ENCODE measurements around the gene TLK2.
"Not testable (repeated sequence)": the region's sequence is repeated elsewhere in the genome, so short reads cannot be mapped to it uniquely, and the experiment has no call there.

TLK2 gene

GRCh38 chr17:62605588-62605987, 127.0 kb downstream of the TLK2 start:
- DNase-seq = no peak

DNA sequence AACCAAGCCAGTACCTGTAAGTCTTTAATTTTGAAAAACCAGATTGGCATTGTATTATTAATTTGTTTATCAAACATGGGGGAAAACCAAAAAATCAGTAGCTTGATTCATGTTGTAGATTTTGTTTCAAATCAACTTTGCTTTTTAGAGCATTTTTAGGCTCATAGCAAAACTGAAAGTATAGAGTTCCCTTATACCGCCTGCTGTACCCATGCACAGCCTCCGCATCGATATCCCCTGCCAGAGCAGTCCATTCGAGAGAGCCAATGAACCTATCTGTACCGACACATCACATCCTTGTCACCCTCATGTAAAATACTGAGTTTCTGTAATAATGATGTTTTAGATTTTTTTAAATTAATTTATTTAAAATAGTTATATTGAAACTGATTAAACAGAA, 132.7 kb downstream of the TLK2 start:
- DNase-seq = no peak

DNA sequence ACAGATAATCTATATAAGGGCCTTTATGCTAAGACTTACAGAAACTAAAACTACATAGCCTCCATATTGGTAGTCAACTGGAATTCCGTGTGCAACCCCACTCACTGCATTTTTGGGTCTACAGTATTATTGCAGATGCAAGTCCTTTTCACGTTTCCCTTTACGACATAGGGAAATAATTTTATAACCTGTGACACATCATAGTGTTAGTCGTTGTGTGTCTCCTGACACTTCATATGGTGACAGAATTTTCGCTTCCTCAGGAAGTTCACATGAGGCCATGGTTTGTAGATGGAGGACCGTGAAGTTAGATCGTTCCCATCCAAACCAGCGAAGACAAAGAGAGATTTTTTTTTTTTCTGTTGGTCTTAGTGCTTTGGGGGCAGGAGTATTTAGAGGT, 133.1 kb downstream of the TLK2 start:
- DNase-seq = no peak

DNA sequence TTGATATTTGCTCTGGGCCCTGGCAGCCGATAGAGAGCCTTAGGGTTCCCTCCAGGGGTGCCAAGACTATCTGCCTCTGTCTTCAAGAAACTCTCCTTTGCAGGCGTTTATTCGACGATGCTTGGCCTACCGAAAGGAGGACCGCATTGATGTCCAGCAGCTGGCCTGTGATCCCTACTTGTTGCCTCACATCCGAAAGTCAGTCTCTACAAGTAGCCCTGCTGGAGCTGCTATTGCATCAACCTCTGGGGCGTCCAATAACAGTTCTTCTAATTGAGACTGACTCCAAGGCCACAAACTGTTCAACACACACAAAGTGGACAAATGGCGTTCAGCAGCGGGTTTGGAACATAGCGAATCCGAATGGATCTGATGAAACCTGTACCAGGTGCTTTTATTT, 133.7 kb downstream of the TLK2 start:
- not testable (repeated sequence) for DNase-seq

DNA sequence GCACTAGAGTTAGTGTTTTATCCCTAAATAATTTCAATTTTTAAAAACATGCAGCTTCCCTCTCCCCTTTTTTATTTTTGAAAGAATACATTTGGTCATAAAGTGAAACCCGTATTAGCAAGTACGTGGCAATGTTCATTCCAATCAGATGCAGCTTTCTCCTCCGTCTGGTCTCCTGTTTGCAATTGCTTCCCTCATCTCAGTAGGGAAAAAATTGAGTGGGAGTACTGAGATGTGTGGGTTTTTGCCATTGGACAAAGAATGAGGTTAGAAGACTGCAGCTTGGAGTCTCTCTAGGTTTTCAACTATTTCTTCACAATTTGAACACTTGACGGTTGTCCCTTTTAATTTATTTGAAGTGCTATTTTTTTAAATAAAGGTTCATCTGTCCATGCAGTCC, 134.5 kb downstream of the TLK2 start:
- not testable (repeated sequence) for DNase-seq

DNA sequence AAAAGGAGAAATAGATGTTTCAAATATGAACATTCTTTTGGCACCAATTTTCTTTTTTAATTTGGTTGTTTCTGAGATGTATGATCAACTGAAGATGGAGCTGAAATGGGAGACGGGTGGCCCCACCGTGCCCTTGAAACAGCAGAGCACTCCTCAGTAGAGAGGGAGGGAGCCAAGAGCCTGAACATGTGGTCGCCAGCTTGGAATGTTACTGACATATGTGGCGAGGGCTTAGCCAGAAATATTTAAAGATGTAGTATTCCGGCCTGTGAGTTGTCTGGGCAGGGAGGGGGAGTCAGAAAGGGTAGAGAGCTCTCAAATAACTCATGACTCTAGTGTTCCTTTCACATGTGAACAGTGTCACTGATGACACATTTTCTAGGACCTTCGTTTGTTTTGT, 135.5 kb downstream of the TLK2 start:
- no peak for DNase-seq

DNA sequence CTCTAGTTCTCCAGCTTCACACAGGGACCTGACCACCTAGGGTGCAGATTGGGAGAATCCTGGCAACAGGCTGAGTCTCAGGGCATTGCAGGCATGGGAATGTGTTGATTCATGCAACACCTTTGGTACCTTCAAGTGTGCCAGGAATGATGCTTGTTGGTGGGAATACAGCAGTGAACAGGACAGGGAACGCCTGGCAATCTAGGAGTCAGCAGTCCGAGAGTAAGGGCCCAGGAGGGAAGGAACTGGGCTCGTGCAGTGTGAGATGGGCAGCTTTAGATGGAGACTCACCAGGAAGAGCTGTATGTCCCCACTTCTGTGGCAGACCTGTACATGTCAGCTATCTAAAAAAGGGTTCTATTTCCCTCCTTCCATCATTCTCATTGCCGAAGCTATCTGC, 136.9 kb downstream of the TLK2 start:
- no peak for DNase-seq

- DNase-seq = no peak
Observed at GRCh38 chr17:62616993-62617893, 138.6 kb downstream of the TLK2 start.

DNA sequence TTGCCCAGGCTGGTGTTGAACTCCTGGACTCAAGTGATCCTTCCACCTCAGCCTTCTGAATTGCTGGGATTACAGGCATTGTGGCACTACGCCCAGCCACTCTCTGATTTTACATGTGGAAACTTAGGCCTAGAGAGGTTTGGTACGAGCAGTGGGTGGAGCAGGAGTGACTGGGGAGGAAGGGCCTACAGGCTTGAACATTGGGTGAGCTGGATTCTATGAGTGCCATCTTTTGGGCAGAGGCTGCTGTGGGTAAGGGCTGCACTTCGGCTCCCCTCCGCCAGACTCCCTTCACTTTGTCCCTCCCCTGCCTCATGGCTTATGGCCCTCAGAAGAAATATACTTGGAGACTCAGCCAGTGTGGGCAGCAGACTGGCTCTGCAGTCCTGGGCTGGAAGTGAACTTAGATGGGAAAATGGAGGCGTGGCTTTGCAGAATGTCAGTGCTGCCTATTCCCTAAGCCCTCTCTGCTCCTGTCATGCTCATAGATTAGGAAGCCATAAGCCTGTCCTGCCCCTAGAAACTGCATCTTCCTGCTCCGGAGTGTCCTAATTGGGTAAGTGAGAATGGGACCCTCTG, 139.4 kb downstream of the TLK2 start:
- no peak for DNase-seq

- DNase-seq = no peak
Observed at GRCh38 chr17:62618647-62619416, 140.2 kb downstream of the TLK2 start.

DNA sequence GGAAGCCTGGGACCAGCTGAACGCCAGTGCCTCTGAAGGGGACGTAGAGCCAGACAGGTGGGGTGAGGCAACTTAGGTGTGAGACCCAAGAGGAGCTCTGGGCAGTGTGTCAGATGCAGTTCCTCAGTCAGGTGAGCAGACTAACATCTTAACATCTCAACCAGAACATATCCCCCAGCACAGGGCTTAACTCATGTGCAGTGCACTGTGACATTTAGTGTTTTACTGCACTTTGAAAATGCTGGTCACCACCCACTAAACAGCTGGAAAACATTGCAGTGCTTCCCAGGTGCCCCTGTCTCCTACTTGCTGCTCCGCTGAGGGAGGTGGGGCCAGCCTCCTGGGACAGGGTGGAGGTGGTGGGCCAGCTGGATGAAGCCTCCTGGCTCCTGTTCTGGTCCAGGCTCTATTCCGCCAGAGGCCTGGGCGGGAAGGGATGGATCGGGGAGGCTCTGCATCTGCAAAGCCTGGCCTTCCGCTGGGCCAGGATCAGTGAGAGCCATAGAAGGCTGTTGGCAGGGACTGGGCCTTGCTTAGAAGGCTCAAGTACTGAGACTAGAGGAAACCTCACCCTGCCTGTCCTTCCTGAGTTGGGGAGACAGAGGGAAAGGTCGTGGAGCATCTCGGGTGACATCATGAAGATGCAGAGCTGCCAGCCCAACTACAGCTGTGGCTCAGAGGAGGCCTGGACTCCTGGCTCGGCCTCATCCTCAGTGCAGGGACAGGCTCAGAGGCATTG, 141.0 kb downstream of the TLK2 start:
- DNase-seq = no peak

DNA sequence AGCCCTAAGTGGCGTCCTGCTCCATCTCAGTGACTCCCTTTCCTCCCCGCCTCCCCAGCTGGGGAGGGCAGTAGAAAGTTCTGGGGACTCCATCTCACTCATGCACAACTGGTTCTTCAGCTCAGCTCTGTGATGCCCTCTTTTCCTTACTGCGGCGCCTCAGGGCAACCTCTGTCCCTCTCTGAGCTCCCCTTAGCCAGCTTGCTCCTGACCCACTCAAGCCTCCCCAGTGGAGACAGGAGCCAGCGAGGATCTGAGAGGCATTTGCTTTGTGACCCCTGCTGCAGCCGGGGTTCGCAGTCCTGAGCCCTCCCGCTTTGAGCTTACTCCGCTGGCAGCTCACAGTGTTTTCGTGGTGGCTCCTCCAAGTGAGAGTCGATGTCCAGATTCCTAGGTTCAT, 142.6 kb downstream of the TLK2 start:
- DNase-seq = no peak

DNA sequence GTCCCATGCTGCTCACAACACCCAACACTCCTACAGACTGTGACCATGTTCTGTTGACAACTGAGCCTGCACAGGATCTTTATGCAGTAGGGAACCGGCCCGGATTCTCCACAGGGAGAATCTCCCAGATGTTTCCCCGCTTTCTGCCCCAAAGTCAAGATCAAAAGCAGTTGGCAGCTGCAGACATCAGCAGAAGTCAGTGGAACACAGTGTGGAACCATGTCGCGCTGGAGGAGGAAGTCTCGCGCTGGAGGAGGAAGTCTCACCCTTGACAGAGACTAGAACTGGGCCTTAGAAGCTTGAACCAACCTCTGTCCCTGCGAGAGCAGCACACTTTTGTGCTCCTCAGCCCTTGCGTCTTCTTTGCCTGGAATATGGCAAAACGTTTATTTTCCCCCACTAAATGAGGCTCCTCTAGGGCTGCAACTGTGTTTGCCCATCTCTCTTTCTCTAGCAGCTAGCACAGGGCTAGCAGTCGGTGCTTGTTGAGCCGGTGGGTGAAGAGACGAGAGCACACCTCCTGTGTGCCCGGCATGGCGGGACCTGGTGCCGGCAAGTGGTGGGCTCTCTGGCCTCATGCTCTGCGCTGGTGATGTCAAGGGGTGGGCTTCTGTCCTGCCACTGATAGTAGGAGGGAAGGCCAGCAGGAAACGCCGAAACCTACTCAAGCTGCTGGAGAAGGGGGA, 146.7 kb downstream of the TLK2 start:
- DNase-seq = no peak

- DNase-seq = no peak
Observed at GRCh38 chr17:62625870-62626200, 147.2 kb downstream of the TLK2 start.

DNA sequence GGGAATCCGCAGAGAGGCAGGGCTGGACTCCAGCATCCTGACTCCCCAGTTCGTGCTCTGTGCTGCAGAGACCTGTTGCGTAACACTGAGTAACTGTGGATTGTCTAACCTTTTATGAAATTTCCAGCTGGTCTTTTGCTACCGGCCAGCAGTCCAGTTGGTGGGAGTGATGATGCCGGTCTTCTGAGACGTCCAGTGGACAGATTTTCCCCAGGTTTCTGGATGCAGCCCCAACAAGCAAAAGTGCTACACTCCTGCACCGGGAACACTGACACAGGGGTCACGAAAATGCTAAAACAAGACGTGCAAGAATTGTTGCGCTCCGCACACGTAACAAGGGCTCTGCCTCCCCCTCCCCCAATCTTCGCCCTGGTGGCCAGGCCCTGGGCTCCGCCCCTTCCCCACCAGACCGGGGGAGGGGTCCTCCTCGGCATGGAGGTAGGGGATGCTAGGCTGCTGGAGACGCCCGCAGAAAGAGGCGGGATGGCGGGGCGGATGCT, 148.1 kb downstream of the TLK2 start:
- DNase-seq = no peak

GRCh38 chr17:62627219-62627903, 148.7 kb downstream of the TLK2 start, which contains the start of gene MRC2:
Gene MRC2 (plus strand): TSS chr17:62627670. CDS start chr17:62627803, 133 bp downstream.
- DNase-seq = no peak

- no peak for DNase-seq
Observed at GRCh38 chr17:62627904-62628633, 149.4 kb downstream of the TLK2 start.

DNA sequence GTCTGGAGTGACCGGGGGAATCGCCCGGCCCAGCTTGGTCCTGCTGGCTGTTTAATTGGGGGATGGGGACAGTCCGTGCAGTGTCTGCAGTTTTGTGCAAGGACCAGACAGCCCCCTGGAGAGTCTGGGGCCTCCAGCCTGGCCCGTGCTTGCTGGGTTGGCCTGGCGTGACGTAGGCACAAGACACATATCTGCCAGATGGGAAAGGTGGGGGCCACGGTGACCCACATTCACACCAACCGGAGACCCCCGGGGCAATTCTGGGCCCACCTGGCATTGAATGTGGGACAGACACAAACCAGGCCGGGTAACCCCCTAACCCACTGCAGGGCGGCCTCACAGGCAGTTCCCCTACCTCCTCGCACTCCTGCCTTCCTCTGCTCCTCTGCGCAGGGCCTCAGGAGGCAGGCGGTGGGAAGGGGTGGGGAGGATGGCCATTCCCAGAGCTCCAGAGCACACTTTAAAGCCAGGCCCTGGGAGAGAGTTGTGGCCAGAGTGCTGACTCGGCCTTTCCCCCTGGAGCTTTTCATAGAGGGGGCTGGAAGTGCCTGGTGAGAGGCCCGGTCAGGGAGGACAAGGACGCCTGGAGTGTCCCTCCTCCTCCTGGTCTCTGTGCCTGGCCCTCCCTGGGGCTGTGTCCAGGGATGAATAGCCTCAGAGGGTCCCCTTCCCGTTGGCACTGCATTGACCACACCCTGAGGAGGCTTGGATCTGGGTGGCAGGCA, 150.4 kb downstream of the TLK2 start:
- DNase-seq = no peak

DNA sequence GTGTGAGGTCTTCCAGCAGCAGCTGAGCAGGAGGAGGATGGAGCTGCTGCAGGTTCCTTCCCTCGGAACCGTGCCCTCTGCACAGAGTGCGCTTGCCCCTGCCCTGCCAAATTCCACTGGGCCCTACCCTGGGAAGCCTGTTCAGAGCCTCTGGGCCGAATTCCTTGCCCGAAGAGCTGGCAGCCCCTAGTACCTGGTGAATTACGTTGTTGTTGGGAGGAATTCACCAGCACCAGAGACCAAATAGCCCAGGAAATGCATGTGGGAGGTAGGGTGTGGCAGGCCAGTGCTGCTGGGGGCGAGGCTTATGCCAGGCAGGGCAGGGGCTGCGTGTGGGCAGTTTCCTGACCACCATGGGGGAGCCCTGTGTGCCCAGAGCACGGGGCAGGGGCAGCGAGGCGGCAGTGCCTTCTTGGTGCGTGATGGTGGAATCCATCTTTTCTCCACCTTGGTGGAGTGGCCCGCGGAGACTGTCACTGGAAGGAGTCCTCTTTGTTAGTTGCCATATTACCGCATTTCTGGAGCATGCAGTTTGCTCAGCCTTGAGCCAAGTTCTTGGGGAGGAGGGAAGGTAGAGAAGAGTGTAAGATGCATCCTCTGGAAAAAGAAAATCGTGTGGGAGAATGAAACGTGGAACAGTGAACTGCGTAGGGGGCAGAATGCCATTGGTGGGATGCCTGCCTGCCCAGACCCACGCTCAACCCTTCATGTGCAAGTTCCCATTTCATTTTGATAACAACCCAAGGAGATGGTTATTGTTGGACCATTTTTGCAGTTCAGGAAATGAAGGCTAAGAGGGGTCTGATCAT, 151.1 kb downstream of the TLK2 start:
- DNase-seq = no peak

Measured in NCI-H1930 (cell line).